Measurements from ENCODE around the gene ELF2. TPM values are rescaled to one million over a fixed set of nuclear protein-coding genes. Genes with fewer than 3 reads are reported as not detected.
A peak's percentile ranks its signal among the peaks of the same experiment; 100 is the strongest.

Gene ELF2
- total and polyA plus RNA-seq, 11 donors: 10.3 to 44.2 (median 34.0) TPM

- Histone ChIP-seq H3K9me3 (no peaks in the 10 kb centered on the region), H3K27ac (no peak overlapping the region), H3K27me3 (no peaks in the 10 kb centered on the region), H3K4me1 (peaks cover 0 to 34% (median 5%) of the 10 kb centered on the region in 12 donors), H3K36me3 (no peaks in the 10 kb centered on the region), H3K4me3 (no peak overlapping the region)
- DNase-seq (no peak), ATAC-seq (no peak)
- 91 to 97% (median 95%) methylated on average over 2 of the region's 2 CpGs for WGBS, 4 donors
- TF ChIP-seq POLR2A (IDR thresholded peaks at IDR 0.05): no peak
- TF ChIP-seq CTCF (IDR thresholded peaks at IDR 0.05): no peak
- intact Hi-C loops (cut with DNase I): no loop called here
These were observed 24.8 kb downstream of the ELF2 start for GRCh38 chr4:139152249-139152648.

GRCh38 chr4:139146926-139147629, 29.9 kb downstream of the ELF2 start:
- no peak for TF ChIP-seq CTCF (IDR thresholded peaks at IDR 0.05)
- TF ChIP-seq POLR2A (IDR thresholded peaks at IDR 0.05): no peak
- no peak for DNase-seq
- H3K27ac ChIP-seq: no peak overlapping the region
- no peaks in the 10 kb centered on the region for H3K36me3 ChIP-seq
- 93 to 96% (median 95%) methylated on average over 8 of the region's 8 CpGs for WGBS, 4 donors
- peaks cover 0 to 11% (median 0%) of the 10 kb centered on the region in 12 donors for H3K9me3 ChIP-seq
- H3K4me1 ChIP-seq: peaks cover 0 to 45% (median 31%) of the 10 kb centered on the region in 12 donors
- no peak overlapping the region for H3K4me3 ChIP-seq
- H3K27me3 ChIP-seq: no peaks in the 10 kb centered on the region
- intact Hi-C loops (cut with DNase I): no loop called here
- no peak for ATAC-seq

GRCh38 chr4:139145552-139145932, 31.5 kb downstream of the ELF2 start:
- Histone ChIP-seq H3K27me3 (no peaks in the 10 kb centered on the region), H3K4me3 (no peak overlapping the region), H3K9me3 (peaks cover 0 to 11% (median 0%) of the 10 kb centered on the region in 12 donors), H3K4me1 (peaks cover 0 to 55% (median 33%) of the 10 kb centered on the region in 12 donors), H3K27ac (no peak overlapping the region), H3K36me3 (no peaks in the 10 kb centered on the region)
- intact Hi-C loops (cut with DNase I): no loop called here
- DNase-seq (no peak), ATAC-seq (no peak)
- WGBS, 4 donors: 95 to 100% (median 99%) methylated on average over 1 of the region's 1 CpG
- no peak for TF ChIP-seq CTCF (IDR thresholded peaks at IDR 0.05)
- no peak for TF ChIP-seq POLR2A (IDR thresholded peaks at IDR 0.05)

DNA sequence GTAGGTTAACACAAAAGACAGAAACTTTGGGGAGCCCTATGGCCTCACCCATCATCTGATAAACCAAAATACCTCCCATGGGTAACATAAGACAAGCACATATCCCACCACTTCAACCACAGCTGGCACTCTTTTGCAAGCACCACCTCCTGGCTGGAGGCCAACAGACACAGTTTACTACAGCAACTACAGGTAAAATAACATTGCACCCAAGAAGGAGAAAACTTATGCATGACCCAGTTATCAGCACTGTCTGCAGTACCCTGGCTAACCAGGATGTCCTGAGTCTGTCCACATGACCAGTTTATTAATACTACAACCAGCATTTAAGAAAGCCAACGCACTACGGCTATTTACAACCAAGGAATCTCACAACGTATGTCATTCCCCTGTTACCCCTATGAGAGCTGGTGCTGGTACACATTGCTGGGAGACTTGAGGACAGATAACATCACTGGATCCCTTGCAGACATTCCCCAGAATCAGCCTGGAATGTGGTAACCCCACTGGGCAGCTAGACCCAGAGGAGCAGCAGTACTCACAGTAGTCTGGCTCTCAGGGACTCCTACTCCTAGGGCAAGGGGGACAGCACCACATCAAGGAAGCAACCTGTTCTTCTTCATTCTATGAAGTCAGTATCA, 32.0 kb downstream of the ELF2 start:
- WGBS, 4 donors: 50 to 59% (median 55%) methylated on average over 3 of the region's 3 CpGs
- Histone ChIP-seq H3K9me3 (peaks cover 0 to 11% (median 0%) of the 10 kb centered on the region in 12 donors), H3K36me3 (no peaks in the 10 kb centered on the region), H3K27me3 (no peaks in the 10 kb centered on the region), H3K27ac (no peak overlapping the region), H3K4me3 (no peak overlapping the region), H3K4me1 (peaks cover 0 to 55% (median 33%) of the 10 kb centered on the region in 12 donors)
- intact Hi-C loops (cut with DNase I): no loop called here
- ATAC-seq (peak; percentile 35 to 49 (median 37)), DNase-seq (peak in 1 of 5 donors; percentile 36)
- no peak for TF ChIP-seq CTCF (IDR thresholded peaks at IDR 0.05)

Data from heart left ventricle (tissue), 16 donors.